GM19023 (cell line): ENCODE measurements around the gene REC8.
A peak's percentile ranks its signal among the peaks of the same experiment; 100 is the strongest.

Experiments used
- ATAC-seq: cut with Tn5 transposase; IDR thresholded peaks from one replicate; pipeline ENCODE4 v1.9.1; 2021; ENCODE audit warnings: mild to moderate bottlenecking, moderate library complexity; ENCODE audit not compliant: unreplicated experiment

The REC8 gene, protein sequence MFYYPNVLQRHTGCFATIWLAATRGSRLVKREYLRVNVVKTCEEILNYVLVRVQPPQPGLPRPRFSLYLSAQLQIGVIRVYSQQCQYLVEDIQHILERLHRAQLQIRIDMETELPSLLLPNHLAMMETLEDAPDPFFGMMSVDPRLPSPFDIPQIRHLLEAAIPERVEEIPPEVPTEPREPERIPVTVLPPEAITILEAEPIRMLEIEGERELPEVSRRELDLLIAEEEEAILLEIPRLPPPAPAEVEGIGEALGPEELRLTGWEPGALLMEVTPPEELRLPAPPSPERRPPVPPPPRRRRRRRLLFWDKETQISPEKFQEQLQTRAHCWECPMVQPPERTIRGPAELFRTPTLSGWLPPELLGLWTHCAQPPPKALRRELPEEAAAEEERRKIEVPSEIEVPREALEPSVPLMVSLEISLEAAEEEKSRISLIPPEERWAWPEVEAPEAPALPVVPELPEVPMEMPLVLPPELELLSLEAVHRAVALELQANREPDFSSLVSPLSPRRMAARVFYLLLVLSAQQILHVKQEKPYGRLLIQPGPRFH

DNA sequence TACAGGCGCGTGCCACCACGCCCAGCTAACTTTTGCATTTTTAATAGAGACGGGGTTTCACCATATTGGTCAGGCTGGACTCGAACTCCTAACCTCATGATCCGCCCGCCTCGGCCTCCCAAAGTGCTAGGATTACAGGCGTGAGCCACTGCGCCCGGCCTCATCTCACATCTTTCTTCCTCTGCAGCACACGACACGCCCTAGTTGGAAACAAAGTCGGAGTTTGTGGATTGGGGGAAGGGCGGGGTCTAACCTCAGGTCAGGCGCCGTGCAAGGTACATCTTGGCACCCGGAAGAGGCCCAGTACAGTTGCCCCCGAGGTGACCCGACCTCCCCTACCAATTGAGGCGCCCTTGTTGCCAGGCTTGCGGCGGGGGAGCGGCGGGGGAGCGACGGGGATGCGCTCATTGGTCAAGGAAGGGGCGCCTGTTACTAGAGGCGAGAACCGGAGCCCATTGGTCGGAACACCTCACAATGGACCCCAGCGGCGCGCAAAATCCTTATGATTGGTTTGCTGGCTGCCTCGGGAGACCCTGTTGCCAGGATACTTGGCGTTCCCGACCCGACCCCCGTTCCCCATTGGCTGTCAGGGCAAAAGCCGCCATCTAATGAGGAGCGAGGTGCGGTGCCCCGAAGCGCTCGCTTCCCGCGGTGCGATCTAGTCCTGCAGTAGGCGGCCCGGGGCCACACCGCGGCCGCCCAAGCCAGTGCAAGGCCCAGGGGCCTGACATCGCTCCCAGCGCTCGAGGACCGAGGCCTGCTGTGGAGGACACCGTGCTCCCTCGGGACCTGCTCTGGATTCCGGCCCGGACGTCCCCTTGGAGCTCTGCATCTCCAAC lies at the start of gene REC8:
Gene REC8, plus strand, starts transcription at position 659 of the 839 bp plus-strand sequence. CDS start 473 bp downstream, outside the sequence.
- peak; percentile 83 for ATAC-seq

DNA sequence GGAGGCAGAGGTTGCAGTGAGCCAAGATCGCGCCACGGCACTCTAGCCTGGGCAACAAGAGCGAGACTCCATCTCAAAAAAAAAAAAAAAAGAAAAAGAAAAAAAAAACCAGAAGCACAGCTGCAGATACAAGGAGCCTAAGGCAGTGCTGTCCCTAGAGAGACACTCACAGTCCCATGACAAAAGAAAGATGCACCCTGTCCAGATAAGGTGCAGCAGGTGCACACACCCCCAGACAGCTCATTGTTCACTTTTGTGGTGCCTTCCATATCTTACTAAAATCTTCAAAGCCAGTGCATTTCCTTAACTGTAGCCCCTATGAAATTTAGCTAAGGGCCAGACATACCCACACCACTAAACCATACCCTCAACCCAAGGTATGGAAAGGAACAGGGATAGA lies 49.5 kb upstream of the REC8 start:
- ATAC-seq, result no peak

DNA sequence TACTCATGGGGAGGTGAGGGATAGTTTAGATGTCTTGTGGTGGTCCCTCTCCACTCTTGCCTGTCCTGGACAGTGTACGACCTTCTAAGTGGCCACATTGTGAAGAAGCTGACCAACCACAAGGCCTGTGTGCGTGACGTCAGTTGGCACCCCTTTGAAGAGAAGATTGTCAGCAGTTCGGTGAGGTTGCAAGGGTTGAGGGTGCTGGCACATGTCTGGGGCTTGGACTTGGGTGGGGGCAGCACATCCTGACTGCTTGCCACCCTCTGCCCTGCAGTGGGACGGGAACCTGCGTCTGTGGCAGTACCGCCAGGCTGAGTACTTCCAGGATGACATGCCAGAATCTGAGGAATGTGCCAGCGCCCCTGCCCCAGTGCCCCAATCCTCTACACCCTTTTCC lies 49.0 kb upstream of the REC8 start:
- no peak for ATAC-seq

DNA sequence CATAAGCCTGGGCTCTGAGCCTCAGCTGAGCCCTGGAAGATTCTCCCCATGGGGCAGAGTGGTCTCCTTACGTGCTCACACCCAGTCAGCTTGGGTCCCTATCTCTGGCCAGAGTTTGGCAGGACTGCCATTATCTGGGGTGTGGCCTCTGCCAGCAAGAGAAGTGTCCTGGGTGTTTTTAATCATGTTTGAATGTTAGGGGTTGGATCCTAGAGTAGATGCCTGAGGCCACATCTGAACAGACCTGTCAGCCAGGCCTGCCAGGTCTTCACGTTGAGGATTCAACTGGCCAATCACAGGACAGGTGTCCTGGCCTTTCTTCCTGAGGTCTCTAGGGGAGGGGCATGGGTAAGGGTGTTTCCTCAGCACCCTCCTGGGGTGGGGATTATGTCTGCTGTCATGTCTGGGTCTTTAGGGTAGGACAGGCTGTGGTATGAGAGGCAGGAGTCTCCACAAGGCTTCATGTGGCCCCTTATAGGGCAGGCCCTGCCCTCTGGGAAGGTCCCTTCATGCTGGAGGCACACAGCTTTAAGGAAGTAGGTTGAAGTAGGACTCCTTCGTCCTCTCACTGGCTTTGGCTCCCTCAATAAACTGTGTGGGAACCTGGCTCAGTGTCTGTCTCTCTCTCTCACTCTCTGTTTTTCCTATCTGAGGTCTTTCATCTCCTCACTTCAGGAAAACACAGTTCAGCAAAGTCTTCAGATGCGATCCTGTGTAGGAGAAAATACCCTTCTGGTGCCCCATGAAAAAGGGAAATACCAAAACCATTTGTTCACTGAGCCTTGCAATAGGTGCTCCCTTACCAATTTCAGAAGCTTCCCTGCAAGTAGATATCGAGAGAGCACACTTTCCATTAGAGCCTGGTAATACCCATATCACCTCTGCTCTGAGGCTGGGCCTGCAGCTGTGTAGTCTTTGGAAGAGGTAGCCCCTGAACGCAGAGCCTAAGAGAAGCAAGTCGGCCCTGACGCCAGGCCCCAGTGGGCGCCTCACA lies 48.2 kb upstream of the REC8 start:
- ATAC-seq, result peak; percentile 70

DNA sequence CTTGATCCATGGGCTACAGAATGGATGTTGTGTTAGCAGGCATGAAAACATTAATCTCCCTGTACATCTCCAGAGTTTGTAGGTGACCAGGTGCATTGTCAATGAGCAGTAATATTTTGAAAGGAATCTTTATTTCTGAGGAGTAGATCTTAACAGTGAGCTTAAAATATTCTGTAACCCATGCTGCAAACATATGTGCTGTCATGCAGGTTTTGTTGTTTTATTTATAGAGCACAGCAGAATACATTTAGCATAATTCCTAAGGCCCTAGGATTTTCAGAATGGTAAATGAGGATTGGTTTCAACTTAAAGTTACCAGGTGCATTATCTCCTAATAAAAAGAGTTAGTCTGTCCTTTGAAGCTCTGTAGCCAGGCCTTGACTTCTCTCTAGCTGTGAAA lies 44.9 kb upstream of the REC8 start:
- ATAC-seq, result no peak

DNA sequence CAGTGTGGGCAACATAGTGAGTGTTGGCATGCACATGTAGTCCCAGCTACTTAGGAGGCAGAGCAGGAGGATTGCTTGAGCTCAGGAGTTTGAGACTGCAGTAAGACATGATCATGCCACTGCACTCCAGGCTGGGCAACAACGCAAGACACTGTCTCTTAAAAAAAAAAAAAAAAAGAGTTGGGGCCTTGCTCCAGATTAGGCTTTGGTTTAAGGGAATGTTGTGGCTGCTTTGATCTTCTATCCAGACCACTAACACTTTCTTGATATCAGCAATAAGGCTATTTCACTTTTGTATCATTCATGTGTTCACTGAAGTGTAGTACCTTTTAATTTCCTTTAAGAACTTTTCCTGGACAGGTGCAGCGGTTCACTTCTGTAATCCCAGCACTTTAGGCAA lies 44.2 kb upstream of the REC8 start:
- ATAC-seq, result no peak

DNA sequence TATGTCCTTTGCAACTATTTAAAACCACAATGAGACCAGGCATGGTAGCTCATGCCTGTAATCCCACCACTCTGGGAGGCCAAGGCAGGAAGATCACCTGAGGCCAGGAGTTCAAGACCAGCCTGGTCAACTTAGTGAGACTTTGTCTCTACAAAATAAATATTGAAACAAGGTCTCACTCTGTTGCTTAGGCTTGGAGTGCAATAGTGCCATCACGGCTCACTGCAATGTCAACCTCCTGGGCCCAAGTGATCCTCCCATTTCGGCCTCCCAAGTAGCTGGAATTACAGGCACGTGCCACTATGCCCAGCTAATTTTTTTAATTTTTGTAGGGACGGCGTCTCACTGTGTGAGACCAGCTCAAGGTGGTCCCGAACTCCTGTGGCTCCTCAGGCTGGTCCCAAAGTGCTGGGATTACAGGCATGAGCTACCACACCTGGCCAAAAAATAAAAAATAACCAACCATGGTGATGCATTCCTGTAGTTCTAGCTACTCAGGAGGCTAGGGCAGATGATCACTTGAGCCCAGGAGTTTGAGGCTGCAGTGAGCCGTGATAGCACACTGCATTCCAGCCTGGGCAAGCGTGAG lies 42.4 kb upstream of the REC8 start:
- no peak for ATAC-seq

DNA sequence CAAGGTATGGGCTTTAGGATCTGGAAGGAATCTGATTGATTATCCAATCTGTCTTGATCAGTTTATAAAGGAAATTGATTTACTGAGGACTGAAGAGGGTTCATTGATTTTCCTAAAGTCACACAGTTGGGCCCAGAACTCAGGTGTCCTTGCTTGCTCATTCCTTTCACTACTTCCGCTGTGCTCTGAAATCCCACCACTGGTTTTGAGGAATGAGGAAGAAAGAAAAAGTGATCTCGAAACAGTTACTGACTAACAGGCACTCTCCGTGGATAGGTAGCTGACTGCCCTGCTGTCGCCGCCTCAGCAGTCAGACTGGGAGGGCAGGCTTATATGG lies 41.5 kb upstream of the REC8 start, which contains the start of gene FITM1:
Gene FITM1, plus strand, starts transcription at position 280 of the 337 bp plus-strand sequence. CDS start 905 bp downstream, outside the sequence.
- ATAC-seq, result no peak

DNA sequence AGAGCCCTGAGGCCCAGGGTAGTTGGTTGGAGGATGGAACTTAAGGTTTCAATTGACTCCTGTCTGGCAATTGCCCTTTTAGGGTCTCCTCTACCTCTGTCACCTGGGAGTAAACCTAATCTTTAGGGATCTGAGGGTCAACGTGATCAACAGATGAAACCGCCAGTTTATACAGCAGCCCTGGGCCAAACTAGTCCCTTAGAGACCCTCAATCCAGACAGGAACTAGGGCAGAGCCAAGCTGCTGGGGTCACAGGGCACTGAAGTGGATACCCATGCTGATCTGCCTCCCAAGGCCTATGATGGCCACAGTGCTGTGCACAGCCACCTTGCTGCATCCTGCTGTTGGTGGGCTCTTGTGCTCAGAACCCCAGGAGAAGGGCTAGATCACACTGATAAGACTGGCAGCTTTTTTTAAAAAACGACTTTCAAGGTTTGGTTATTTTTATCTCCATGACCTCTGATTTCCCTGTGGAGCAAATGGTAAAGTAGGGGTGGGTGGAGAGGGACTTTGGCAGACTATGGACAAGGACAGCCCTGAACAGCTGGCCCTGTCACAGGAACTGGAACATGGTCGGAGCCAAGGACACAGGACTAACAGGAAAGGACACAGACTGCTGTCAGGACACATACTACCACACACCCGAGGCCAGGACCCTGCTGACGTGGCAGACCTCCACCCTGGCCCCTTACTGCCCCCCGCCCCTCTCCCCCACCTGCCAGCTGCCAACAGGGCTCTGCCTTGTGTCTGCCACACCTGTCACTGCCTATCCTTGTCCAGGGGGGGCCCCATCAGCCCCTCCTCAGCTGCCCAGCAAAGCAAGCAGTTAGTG lies 40.9 kb upstream of the REC8 start:
- no peak for ATAC-seq

DNA sequence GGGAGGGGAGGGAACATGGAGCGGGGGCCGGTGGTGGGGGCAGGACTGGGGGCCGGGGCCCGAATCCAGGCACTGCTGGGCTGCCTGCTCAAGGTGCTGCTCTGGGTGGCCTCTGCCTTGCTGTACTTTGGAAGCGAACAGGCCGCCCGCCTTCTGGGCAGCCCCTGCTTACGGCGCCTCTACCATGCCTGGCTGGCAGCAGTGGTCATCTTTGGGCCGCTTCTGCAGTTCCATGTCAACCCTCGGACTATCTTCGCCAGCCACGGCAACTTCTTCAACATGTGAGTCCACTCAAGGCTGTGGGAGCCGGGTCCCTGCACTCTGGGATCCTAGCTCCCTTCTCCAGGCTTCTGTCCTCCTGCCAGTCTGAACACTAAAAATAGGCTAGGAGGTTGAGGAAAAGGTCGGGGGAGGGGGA lies 40.3 kb upstream of the REC8 start:
- no peak for ATAC-seq

DNA sequence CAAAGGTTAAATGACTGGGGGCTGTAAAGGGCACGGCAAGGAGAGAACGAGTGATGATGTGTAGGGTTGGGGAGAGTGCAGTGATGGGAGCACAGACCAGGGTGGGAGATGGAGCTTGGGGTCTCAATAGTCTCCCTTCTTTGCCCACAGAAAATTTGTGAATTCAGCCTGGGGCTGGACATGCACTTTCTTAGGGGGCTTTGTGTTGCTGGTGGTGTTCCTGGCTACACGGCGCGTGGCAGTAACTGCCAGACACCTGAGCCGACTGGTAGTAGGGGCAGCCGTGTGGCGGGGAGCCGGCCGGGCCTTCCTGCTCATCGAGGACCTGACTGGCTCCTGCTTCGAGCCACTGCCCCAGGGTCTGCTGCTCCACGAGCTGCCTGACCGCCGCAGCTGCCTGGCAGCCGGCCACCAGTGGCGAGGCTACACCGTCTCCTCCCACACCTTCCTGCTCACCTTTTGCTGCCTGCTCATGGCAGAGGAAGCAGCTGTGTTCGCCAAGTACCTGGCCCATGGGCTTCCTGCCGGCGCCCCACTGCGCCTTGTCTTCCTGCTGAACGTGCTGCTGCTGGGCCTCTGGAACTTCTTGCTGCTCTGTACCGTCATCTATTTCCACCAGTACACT lies 39.7 kb upstream of the REC8 start:
- no peak for ATAC-seq

DNA sequence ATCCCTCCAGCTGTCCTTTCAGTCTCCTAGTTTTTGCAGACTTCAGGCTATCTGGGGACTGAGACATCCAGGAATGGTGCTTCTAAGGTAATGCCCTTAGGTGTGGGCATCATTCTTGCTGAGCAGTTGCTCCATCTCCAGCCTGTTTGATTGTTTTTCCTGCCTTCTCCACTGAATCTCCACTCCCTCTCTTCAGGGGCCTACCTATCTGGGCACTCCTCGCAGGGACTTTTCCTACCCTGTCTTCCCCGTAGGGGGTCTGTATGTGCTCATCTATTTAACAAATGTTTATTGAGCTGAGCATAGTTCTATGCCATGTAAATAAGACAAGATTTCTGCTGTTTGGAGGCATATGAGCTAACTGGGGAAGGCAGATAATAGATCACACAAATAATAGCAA lies 38.9 kb upstream of the REC8 start:
- no peak for ATAC-seq

DNA sequence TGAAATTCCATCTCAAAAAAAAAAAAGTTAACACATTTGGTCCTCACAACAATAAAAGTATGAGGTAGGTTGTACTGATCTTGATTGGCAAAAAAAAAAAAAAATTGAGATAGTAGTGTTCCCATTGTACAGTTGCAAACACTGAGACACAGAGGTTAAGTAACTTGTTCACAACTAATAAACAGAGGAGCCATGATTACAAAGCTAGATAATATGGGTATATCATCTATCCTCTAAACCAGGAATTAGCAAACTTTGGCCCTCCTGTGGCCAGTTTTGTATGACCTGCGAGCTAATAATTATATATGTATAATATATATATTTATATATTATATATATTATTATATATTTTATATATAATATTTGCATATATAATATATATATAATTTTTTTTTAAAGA lies 38.1 kb upstream of the REC8 start:
- no peak for ATAC-seq

DNA sequence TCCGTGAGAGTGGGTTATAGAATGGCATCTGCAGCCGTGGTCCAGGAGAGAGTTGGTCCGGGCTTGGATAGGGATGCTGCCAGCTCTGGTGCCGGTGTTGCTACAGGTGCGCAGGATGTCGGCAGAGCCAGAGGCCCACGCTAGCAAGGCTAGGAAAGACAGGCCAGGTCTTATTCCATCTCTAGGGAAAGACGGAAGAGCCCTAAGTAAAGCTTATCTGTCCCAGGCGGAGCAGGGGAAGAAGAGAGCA lies 36.4 kb upstream of the REC8 start:
- ATAC-seq, result no peak

DNA sequence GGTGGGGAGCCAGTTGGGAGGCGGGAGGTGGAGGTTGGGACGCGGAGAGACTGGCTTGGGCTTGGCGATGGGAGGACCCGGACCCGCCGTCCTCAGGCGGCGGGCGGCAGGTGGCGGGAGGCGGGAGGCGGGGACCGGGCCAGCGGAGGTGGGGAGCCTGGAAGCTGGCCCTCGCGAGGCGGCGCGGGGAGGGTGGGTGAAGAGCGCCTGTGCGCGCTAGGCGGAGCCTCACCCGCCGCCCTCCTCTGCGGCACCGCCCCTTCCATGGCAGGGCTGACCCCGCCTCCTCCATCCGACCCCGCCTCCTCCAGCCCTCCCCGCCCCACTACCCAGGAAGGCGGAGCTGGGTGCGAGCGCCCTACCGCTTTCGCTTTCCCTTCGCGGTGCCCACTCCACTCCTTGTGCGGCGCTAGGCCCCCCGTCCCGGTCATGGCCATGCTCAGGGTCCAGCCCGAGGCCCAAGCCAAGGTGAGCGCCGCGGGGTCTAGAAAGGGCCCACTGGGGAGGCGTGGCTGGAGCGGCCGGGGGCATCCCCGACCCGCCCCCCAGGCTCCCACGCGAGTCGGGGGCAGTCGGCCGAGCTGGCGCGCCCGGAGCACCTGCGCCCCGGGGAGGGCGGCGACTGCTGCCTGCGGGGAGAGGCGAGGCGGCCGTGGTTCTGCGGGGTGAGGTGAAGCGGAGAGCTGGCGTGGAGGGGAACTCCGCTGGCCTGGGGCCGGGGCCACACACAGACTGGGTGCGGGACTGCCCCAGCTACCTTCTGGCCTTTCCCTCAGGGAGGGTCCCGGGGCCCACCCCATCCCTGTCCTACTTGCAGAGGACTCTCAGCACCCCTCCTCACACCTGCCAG lies 35.8 kb upstream of the REC8 start, which contains the start of gene PSME1:
Gene PSME1, plus strand, starts transcription at position 361 of the 850 bp plus-strand sequence. Its CDS starts 69 bp downstream, at position 430.
- ATAC-seq, result peak; percentile 92

DNA sequence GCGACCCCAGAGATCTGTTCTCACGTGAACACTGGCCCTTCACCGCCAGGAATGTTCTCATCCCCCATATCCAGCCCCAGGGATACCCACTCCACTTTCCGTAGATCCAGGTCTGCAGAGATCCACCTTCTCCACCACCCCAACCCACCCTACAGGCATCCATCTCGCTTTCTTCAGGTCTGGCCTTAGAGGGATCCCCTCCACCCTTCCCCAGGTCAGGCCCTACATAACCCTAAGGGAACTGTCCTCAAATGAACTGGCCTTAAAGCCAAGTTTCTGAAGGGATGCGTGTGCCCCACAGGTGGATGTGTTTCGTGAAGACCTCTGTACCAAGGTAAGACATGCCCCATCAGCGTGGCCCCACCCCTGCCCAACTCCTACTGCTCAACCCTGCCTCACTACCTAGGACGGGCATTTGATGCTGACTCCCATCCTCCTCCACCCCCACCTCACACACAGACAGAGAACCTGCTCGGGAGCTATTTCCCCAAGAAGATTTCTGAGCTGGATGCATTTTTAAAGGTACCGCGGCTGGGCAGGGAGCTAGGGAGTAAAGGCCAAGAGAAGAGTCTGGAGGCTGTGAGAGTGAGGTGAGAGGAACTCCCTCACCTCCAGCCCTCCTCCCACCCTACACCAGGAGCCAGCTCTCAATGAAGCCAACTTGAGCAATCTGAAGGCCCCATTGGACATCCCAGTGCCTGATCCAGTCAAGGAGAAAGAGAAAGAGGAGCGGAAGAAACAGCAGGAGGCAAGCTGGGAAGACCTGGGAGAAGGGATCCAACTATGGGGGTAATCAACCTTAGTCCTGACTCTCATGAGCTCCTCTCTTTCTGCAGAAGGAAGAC lies 35.0 kb upstream of the REC8 start:
- no peak for ATAC-seq
